Eye (tissue), 1 donor: ENCODE data around the gene ETFA.
A peak's percentile ranks its signal among the peaks of the same experiment; 100 is the strongest.
"Not testable (repeated sequence)": the region's sequence is repeated elsewhere in the genome, so short reads cannot be mapped to it uniquely, and the experiment has no call there.

Source experiments
- DNase-seq: peaks from one replicate; pipeline ENCODE4 v3.0.0-alpha.2; 2015

The ETFA gene

DNA sequence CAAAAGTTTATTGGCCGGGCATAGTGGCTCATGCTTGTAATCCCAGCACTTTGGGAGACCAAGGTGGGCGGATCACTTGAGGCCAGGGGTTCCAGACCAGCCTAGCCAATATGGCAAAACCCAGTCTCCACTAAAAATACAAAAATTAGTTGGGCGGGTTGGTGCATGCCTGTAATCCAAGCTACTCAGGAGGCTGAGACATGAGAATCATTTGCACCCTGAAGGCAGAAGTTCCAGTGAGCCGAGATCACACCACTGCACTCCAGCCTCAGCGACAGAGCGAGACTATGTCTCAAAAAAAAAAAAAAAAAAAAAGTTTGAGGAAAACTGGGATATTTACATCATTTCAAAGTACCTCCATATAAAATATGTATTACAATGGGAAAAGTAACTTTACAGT lies 40.4 kb downstream of the ETFA start:
- no peak for DNase-seq

DNA sequence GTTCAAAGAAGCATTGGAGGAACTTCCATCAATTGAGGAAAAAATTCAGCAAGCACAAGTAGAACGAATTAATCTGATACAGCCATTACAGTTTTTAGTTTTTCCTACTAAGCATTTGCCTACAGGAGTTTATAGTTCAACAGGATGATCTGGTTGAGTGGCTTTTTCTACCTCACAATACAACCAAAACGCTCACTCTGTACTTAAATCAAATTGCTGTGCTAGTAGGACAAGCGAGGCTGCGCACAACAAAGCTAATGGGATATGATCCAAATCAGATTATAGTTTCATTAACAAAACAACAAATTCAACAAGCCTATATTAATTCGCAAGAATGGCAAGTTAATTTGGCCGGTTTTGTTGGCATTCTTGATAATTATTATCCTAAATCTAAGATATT lies 44.2 kb downstream of the ETFA start:
- DNase-seq: no peak

DNA sequence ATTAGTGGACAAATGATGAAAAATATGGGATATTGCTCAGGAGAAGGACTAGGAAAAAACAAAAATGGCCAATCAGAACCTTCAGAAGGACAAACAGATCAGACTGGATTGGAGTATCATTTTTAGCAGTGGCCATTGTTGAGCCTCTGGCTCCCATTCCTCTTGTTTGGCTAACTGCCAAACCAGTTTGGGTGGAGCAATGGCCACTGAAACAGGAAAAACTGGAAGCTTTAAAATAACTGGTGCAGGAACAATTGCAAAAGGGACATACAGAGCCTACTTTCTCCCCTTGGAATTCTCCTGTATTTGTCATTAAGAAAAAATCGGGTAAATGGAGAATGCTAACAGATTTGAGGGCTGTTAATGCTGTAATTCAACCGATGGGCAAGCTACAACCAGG lies 45.5 kb downstream of the ETFA start:
- DNase-seq: not testable (repeated sequence)

DNA sequence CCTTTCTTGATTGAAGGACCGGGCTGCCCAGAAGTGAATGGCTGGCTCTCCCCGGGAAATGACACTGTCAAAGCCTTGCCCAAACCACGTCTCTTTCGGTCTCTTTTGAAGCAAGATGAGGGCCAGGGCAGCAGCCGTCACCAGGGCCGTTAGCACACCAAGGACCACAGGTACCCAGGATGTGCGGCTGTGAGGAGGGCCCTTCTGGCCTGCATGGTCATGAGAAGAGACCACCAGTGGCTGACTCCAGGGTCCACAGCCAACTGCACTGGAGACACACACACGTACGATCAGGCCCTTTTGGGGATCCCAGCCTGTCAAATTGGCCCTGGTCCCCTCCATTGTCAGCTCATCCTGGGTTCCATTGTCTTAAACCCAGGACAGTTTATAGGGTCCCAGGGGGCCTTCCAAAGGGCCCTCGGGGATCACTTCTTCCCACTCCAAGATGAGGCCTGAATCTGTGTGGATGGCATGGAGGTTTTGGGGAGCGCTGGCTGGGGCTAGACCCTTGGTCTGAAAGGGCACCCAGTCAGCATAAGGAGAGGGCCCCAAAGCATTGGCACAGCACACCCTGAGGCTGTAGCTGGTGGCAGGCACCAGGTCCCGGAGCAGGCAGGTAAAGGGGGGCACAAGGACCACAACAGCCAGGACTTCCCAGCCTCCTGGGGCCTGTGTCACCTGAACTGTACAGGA lies 50.9 kb downstream of the ETFA start:
- no peak for DNase-seq

DNA sequence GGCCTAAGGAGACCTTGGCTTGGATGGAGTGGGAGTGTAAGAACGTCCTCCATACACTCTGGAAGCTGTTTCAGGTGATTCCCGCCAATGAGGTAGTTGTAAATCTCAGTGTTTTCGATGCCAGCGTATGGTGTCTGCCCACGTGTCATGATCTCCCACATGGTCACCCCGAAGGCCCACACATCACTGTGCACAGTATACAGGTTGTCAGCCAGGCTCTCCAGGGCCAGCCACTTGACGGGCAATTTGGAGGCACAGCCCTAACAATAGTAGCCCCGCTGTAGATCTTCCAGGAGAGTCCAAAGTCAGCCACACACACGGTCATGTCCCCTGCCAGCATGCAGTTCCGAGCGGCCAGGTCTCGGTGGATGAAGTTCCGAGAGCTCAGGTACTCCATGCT lies 51.9 kb downstream of the ETFA start:
- DNase-seq: no peak

GRCh38 chr15:76258460-76258859 lies 52.8 kb downstream of the ETFA start:
- DNase-seq: no peak

DNA sequence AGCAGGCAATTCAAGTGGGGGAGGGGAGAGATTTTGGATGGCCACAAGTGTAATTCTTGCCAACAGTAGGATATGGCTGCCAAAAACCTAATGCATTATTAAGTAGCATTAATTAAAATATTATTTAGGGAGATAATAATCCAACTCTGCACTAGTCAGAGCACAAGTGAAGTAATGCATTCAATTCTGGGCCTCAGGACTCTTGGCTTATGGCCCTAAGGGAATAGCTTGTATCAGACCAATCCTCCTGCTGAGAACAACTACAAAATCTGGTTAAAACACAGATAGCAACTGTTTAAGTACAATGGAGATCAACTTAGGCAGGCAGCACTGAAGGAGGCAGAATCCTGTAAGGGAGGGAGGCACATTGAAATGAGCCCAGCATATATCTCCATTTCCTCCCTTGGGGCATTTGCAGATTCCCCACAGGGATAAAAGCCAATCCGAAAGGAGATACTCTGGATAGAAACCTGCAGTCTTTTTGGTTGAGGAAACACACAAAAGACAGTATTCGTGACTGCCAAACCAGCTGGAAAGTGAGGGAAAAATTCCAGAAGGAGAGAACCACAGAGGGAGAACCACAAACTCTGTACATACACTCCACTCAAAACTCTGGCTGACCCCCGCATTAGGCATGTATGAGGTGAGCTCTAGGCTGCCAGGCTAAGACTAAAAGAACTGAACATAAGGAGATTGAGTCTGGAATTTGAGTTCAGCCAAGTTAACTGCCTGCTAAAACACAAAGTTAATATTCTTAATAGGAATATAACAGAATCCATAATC lies 57.4 kb downstream of the ETFA start:
- no peak for DNase-seq

DNA sequence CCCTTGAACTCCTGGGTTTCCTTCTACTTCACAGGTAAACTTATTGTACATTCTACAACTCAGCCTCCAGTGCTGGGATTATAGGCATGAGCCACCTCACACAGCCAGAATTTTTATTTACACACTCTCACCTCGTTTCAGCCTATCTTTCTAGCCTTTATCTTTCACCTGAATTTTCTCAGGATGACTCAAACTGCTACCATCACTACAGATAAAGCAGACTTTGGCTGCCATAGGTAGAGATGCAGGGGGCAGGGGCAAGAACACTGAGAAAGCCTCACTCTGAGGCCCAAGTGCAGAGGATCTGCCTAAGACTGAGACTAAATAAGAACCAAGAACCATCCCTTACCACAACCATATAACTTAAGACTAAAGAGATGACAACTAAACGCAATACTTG lies 59.0 kb downstream of the ETFA start:
- DNase-seq: no peak

DNA sequence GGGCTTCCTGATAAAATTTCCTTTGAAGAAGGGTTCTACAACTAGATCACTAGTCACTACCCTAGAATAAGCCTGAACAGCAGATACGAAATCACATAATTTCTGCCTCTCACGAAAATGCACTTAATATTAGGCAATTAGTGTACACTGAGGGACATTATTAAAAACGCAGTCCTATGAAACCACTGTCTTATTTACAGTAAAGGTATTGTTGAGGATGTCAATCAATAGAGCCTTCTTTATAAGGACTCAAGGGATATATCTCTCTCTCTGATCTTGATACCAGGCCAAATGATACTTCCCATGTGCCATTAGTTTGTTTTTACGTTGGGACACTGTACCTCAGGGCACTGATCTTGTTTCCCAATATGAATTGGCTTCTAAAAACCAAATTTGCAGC lies 59.6 kb downstream of the ETFA start:
- DNase-seq: no peak

DNA sequence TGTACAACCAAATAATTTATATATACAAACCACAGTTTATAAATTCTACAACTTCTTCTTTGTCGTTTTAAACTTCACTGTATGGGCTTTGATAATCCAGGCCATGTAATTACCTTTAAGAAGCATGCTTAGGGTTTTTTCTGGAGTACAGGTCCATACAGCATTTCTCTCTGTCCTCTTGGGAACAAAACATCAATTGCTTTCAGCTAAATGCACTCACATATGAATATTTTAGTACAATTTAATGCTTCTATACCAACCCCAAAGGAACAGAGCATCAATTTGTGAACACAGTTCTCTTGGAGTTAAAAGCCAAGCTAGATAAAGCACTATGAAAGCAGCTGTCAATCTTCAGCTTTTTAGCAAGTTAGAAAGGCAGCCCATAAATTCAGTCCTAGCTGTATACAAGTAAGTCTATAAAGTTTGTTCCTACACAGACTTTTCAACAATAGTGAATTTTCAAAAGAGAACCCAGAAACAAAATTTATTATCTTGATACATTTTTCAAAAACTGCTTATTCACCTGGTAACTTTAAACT lies 66.1 kb downstream of the ETFA start:
- peak; percentile 69 for DNase-seq

DNA sequence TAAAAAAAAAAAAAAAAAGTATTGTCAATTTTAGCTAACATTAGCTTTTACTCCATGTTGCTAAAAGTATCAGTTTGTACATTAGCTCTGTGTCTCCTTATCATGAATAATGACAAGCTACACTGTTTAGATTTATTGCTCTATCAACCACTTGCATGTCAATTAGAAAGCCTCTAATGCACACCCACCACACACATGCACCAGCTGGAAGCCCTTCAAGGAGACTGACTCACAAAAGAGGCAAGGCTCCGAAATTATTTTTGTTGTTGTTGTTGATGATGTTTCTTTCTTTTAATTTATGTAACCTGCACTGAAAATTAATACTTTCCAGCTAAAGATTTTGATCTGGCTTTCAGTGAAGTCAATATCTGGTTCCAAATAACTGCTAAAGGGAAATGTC lies 71.5 kb downstream of the ETFA start:
- DNase-seq: peak; percentile 37

- DNase-seq: no peak
Observed at GRCh38 chr15:76236350-76236749, 74.9 kb downstream of the ETFA start.

DNA sequence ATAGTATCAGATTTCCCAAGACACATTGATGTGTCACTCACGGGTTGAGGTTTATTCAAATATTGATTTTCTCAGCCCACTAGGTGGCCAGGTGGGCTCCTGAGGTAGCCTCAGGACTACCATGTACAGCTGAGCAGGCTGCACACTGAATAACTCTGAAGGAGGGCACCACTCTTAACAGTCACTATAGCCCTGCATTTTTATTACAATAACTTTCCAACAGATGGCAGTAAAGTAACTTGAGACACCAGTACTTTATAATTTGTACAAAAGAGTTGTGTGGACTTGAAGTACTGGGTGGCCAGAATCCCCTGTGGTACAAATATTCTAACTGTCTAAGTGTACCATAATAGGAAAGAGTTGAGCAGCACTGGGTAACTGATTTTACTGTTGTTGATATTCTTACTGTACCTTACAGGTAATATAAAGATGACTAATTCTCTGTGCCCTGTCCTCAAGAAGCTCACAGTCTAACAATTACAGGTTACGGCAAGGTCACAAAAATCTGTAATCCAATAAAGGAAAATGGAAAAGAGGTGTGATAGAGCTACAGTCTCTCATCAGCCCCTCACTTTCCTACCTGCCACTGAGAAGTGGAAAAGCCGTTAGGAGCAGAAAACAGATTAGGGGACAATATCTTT lies 76.0 kb downstream of the ETFA start:
- DNase-seq: peak; percentile 61

DNA sequence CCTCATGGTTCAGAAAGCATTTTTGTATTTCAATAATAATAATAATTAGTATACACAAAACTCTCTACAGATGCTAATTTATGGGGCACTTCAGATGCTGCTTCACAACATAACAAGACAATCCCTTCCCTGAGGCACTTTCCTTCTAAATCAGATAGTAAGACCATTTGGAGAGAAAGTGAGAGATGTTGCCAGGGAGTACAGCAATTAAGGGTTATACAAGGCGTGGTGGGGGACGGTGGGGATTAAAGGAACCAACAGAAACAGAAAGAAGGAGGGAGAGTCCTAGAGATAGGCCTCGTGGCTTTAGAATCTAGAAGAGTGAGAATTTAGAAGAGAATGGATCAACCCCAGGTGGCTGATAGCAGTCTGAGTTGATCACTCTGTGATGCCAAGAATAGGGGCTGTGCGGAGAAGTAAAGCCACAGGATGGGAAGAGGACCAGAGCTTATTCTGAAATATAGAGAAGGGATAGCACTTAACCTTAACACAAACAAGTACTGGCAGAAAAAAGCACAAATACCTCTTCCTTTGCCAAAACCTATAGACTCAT lies 76.9 kb downstream of the ETFA start:
- no peak for DNase-seq

DNA sequence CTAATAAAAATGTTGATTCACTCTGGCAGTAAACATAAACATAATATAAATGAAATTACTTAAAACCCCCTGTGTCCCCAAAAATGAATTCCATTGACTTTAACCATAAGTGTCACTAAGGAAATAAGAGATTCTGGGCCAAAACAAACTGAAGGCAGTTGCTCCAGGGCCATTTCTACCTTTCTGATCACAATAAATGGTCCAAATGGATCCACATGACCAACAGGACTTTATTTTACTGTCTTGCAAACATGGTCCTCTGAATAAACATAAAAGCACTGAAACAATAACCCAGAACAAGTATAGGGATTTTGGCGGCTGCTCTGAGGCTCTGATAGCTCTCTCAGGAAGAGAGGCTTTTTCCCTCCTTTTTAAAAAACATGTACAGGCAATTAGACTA lies 77.3 kb downstream of the ETFA start:
- no peak for DNase-seq

DNA sequence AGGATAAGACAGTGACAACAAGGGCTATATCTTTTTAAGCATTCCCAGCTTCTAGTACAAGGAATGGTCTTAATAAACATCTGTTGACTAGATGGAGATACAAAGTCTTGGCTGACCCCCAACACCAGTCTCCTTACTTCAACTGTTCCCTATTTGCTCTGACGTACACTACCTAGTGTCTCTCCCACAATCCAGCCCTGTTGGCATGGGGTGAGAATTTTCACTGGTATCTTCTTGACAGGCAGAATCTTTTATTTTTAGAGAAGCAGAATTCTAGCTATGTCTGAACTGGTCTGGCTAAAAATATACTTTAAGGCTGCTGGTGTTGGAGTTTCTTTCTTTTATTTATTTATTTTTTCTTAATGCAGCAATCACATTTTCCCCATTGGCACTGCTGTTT lies 82.0 kb downstream of the ETFA start:
- DNase-seq: no peak

- DNase-seq: no peak
Observed at GRCh38 chr15:76223521-76223920, 87.7 kb downstream of the ETFA start.

DNA sequence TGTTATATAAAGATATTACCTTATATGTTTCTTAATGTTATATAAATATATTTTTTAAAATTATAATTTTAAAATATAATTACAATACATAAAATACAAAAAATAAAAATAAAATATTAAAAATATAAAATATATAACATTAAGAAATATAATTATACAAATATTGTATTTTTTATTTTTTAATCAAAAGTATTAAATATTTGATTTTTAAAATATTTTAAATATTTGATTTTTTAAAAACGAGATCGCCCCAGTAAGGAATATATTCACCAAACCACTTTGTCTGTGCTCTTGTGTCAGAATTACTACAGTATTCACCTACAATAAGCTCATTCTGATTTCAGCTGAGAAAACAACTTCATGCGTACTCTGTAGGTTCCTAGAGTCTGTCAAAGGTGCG lies 89.1 kb downstream of the ETFA start:
- DNase-seq: no peak

GRCh38 chr15:76221085-76221767 lies 90.0 kb downstream of the ETFA start:
- DNase-seq: no peak

- DNase-seq: no peak
Observed at GRCh38 chr15:76217882-76218217, 93.4 kb downstream of the ETFA start.

GRCh38 chr15:76217029-76217881 lies 94.0 kb downstream of the ETFA start:
- DNase-seq: peak; percentile 71

DNA sequence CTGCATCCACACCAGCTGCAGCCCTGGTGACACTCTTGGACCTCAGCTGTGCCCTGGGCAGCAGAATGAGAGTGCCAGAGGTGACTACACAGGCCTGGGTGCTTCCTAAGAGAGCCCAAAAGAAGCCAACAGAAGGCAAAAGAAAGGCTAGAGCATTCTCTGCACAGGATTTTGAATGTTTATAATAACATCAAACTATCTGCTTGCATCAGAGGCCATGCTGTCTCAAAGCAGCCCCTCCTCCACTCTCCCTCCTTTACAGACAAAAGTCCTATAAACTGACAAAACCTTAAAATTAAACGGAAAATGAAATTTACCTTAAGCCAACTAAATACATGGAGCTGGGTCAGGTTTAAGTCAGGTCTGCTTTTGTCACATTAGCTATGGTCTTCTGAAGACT lies 95.6 kb downstream of the ETFA start:
- DNase-seq: no peak
